Loucy (cell line): Measurements from ENCODE around the gene CRTC1.

Experiments used
- CTCF ChIP-seq: fragments of 200-600 bp; sonication (generic); conservative IDR thresholded peaks from 2 replicates; pipeline ENCODE4 v1.5.1; 2014; ENCODE audit warnings: mild to moderate bottlenecking, antibody characterized with exemption, low read length
- EZH2phosphoT487 ChIP-seq: fragments of 200-600 bp; IDR thresholded peaks from 2 replicates; pipeline ENCODE4 v1.6.1; 2018; ENCODE audit warnings: antibody characterized with exemption, mild to moderate bottlenecking, moderate library complexity, borderline replicate concordance

- TF ChIP-seq CTCF (no peak), EZH2phosphoT487 (no peak)
Measured at GRCh38 chr19:18712981-18713380, 29.5 kb downstream of the CRTC1 start.
